IgD-negative memory B cell (primary cell): ENCODE measurements around the gene DUS2. TPM values are rescaled to one million over a fixed set of nuclear protein-coding genes. Genes with fewer than 3 reads are reported as not detected.
"Not testable (repeated sequence)": the region's sequence is repeated elsewhere in the genome, so short reads cannot be mapped to it uniquely, and the experiment has no call there.

Experiments used
- H3K27ac Mint-ChIP-seq, 3 donors: one replicate each; pipeline ENCODE4 v1.8.0; 2020 to 2022; ENCODE audit warnings: mild to moderate bottlenecking in 3 of 3, mixed read lengths in 3 of 3, moderate library complexity in 1 of 3
- H3K27me3 Mint-ChIP-seq: one replicate; pipeline ENCODE4 v1.8.0; 2021; ENCODE audit warnings: mixed read lengths
- H3K36me3 Mint-ChIP-seq: one replicate; pipeline ENCODE4 v1.8.0; 2020; ENCODE audit warnings: mild to moderate bottlenecking, mixed read lengths
- H3K4me1 Mint-ChIP-seq, 3 donors: one replicate each; pipeline ENCODE4 v1.8.0; 2020 to 2022; ENCODE audit warnings: mixed read lengths in 3 of 3, mild to moderate bottlenecking in 1 of 3
- H3K4me3 Mint-ChIP-seq, 4 donors: one replicate each; pipeline ENCODE4 v1.8.0; 2020 to 2022; ENCODE audit warnings: mild to moderate bottlenecking in 4 of 4, mixed read lengths in 4 of 4, moderate library complexity in 3 of 4
- H3K9me3 Mint-ChIP-seq, 3 donors: one replicate each; pipeline ENCODE4 v1.8.0; 2020 to 2021; ENCODE audit warnings: mixed read lengths in 3 of 3, mild to moderate bottlenecking in 1 of 3
- polyA plus RNA-seq: library from polyadenylated mRNA; unstranded; fragments of 300-500 nt; fragmentation: Illumina TruSeq; gene quantifications from one replicate; pipeline ENCODE4 v1.2.3, GENCODE V29; 2021

The DUS2 gene
- polyA plus RNA-seq, 1 donor from 2014 or later = 68.3 TPM

GRCh38 chr16:68083861-68084503, 60.9 kb downstream of the DUS2 start:
- Mint-ChIP-seq H3K27me3 (no peaks in the 10 kb centered on the region), H3K9me3 (no peaks in the 10 kb centered on the region), H3K27ac (peak overlapping the region; percentile 80 to 93 (median 88)), H3K4me1 (peaks cover 52 to 64% (median 64%) of the 10 kb centered on the region in 3 donors), H3K36me3 (peaks cover 3% of the 10 kb centered on the region), H3K4me3 (peak overlapping the region; percentile 94 to 99 (median 96))

DNA sequence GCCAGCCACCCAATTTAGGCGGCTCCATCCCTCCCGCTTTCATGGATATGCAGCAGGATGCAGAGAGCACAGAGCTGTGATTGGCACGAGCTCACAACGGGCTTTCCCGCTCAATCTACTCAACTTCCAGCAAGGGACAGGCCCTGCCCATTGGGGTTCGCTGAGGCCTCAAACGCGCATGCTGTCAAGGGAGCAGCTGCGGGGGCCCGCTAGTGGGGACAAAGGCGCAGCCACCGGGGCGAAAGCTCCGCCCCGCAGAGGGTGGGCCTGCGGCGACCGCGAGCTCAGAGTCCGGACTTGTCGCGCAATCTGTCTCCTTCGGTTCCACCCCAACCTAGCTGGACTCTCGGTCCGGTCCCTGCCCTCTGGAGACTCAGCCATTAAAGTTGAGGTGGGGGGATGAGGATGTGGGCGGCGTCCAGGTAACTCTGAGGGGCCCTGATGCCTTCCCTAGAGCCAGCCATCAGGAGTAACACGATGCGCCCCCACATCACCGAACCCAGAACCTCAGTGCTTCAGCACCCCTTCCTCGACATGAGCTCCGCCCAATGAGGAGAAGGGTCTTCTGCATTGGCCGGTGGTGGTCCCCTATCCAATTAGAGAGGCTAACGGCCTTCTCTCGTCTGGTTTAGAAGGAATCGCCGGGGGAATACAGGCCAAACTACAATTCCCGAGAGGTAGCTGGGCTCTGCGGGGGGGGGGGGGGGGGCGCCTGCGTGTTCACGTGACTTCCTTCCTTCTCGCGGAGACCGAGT, 61.6 kb downstream of the DUS2 start:
- H3K27ac Mint-ChIP-seq = peak overlapping the region; percentile 80 to 93 (median 88)
- H3K27me3 Mint-ChIP-seq = no peaks in the 10 kb centered on the region
- peaks cover 3% of the 10 kb centered on the region for H3K36me3 Mint-ChIP-seq
- H3K4me1 Mint-ChIP-seq = peaks cover 51 to 65% (median 65%) of the 10 kb centered on the region in 3 donors
- H3K4me3 Mint-ChIP-seq = peak overlapping the region; percentile 94 to 99 (median 96)
- H3K9me3 Mint-ChIP-seq = no peaks in the 10 kb centered on the region

GRCh38 chr16:68085259-68086071, 62.4 kb downstream of the DUS2 start, which contains the start of gene NFATC3:
Gene NFATC3, plus strand, starts transcription at chr16:68085370. Its CDS starts 312 bp downstream, at chr16:68085682.
- Mint-ChIP-seq H3K27me3 (no peaks in the 10 kb centered on the region), H3K4me1 (peaks cover 50 to 65% (median 64%) of the 10 kb centered on the region in 3 donors), H3K27ac (peak within 1 kb of the TSS; percentile 80 to 94 (median 93)), H3K9me3 (no peaks in the 10 kb centered on the region), H3K4me3 (peak within 1 kb of the TSS; percentile 94 to 99 (median 98)), H3K36me3 (peaks cover 3% of the 10 kb centered on the region)

GRCh38 chr16:68086336-68086841, 63.3 kb downstream of the DUS2 start:
- Mint-ChIP-seq H3K4me3 (peak overlapping the region; percentile 94 to 99 (median 98)), H3K9me3 (no peaks in the 10 kb centered on the region), H3K27me3 (no peaks in the 10 kb centered on the region), H3K4me1 (peaks cover 52 to 68% (median 66%) of the 10 kb centered on the region in 3 donors), H3K27ac (peak overlapping the region; percentile 80 to 94 (median 92)), H3K36me3 (peaks cover 3% of the 10 kb centered on the region)

- Mint-ChIP-seq H3K4me3 (peak overlapping the region; percentile 94 to 99 (median 98)), H3K36me3 (peaks cover 3% of the 10 kb centered on the region), H3K27me3 (no peaks in the 10 kb centered on the region), H3K4me1 (peaks cover 52 to 68% (median 68%) of the 10 kb centered on the region in 3 donors), H3K27ac (peak overlapping the region; percentile 80 to 94 (median 92)), H3K9me3 (no peaks in the 10 kb centered on the region)
These were observed 63.8 kb downstream of the DUS2 start for GRCh38 chr16:68086860-68087268.

DNA sequence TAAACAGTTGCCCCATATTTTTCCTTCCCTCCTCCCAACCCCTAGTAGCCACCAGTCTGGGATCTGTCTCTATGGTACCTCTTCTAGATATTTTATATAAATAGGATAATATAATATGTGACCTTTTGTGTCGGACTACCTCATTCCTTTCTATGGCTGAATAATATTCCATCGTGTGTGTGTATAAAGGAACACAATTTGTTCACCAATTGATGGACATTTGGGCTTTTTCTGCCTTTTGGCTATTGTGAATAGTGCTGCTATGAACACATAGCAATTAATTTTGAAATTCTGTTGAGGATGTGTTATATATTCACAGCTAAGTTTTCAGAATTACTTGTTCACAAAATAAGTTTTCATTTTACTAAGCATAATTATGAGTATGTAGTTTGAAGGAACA, 64.6 kb downstream of the DUS2 start:
- Mint-ChIP-seq H3K27me3 (no peaks in the 10 kb centered on the region), H3K27ac (peak overlapping the region in 1 of 3 donors; percentile 36), H3K9me3 (no peaks in the 10 kb centered on the region), H3K4me1 (peaks cover 52 to 63% (median 62%) of the 10 kb centered on the region in 3 donors), H3K36me3 (peaks cover 3% of the 10 kb centered on the region), H3K4me3 (peak overlapping the region; percentile 52 to 84 (median 74))

DNA sequence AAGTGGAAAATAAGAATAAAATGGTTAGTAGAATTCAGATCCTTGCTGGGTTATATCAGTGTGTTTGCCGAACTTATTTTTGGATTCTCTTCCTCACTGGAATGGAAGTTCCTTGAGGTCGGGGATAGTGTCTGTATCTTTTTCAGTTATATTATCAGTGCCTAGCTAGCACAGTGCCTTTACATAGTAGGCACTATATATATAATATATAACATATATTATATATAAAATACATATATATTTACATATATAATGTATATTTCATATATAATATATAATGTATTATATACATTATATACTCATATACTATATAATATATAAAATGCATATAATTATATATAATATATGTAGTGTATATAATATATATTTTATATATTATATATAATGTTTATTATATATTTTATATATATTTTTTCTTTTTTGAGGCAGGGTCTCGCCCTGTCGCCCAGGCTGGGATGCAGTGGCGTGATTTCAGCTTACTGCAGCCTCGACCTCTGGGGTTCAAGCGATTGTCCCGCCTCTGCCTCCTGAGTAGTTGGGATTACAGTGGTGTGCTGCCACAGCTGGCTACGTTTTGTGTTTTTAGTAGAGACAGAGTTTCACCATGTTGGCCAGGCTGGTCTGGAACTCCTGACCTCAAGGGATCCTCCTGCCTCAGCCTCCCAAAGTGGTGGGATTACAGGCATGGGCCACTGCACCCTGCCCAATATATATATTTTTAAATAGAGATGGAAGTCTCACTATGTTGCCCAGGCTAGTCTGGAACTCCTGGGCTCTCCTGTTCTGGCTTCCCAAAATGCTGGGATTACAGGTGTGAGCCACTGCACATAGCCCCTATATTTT, 65.3 kb downstream of the DUS2 start:
- Mint-ChIP-seq H3K27me3 (no peaks in the 10 kb centered on the region), H3K36me3 (no peaks in the 10 kb centered on the region), H3K4me3 (peak overlapping the region; percentile 57 to 84 (median 71)), H3K9me3 (no peaks in the 10 kb centered on the region), H3K27ac (peak overlapping the region; percentile 2 to 76 (median 49)), H3K4me1 (peaks cover 50 to 62% (median 61%) of the 10 kb centered on the region in 3 donors)

DNA sequence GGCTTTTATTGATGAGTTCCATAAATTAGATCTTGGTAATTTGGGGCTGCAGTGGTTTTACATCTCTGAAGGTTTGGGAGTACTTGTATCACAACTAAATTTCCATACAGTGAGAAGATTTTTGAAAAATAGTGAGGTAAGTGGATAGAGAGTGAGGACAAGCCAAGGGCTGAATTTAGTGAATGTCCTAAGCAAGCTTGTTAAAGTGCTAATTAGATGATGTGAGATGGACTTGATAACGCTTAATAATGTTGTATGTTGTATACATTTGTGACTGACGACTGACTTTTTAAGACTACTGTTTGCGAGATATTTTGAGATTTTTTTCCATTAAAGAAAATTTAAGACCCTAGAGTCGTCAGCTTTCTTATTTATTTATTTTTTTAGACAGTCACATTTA, 66.0 kb downstream of the DUS2 start:
- H3K9me3 Mint-ChIP-seq = no peaks in the 10 kb centered on the region

GRCh38 chr16:68090130-68090529, 67.0 kb downstream of the DUS2 start:
- peaks cover 54 to 63% (median 60%) of the 10 kb centered on the region in 3 donors for H3K4me1 Mint-ChIP-seq
- peak overlapping the region; percentile 62 to 76 (median 71) for H3K27ac Mint-ChIP-seq
- H3K36me3 Mint-ChIP-seq = no peaks in the 10 kb centered on the region
- no peaks in the 10 kb centered on the region for H3K27me3 Mint-ChIP-seq
- no peaks in the 10 kb centered on the region for H3K9me3 Mint-ChIP-seq
- H3K4me3 Mint-ChIP-seq = peak overlapping the region; percentile 71 to 94 (median 84)

More for the DNA sequence above, 66.0 kb downstream of the DUS2 start:
- H3K27ac Mint-ChIP-seq = peak overlapping the region; percentile 2 to 76 (median 49)
- H3K27me3 Mint-ChIP-seq = no peaks in the 10 kb centered on the region
- peak overlapping the region; percentile 9 to 83 (median 60) for H3K4me3 Mint-ChIP-seq
- no peaks in the 10 kb centered on the region for H3K36me3 Mint-ChIP-seq
- peaks cover 49 to 60% (median 60%) of the 10 kb centered on the region in 3 donors for H3K4me1 Mint-ChIP-seq

GRCh38 chr16:68090533-68090932, 67.4 kb downstream of the DUS2 start:
- peak overlapping the region; percentile 60 to 94 (median 84) for H3K4me3 Mint-ChIP-seq
- H3K36me3 Mint-ChIP-seq = no peaks in the 10 kb centered on the region
- peak overlapping the region in 2 of 3 donors; percentile 62 to 76 for H3K27ac Mint-ChIP-seq
- no peaks in the 10 kb centered on the region for H3K9me3 Mint-ChIP-seq
- peaks cover 56 to 64% (median 60%) of the 10 kb centered on the region in 3 donors for H3K4me1 Mint-ChIP-seq
- H3K27me3 Mint-ChIP-seq = no peaks in the 10 kb centered on the region

- H3K9me3 Mint-ChIP-seq = no peaks in the 10 kb centered on the region
- H3K27ac Mint-ChIP-seq = no peak overlapping the region
- peak overlapping the region in 1 of 4 donors; percentile 34 for H3K4me3 Mint-ChIP-seq
- H3K27me3 Mint-ChIP-seq = no peaks in the 10 kb centered on the region
- peaks cover 60 to 65% (median 60%) of the 10 kb centered on the region in 3 donors for H3K4me1 Mint-ChIP-seq
- no peaks in the 10 kb centered on the region for H3K36me3 Mint-ChIP-seq
These were observed 68.5 kb downstream of the DUS2 start for GRCh38 chr16:68091380-68092261.

DNA sequence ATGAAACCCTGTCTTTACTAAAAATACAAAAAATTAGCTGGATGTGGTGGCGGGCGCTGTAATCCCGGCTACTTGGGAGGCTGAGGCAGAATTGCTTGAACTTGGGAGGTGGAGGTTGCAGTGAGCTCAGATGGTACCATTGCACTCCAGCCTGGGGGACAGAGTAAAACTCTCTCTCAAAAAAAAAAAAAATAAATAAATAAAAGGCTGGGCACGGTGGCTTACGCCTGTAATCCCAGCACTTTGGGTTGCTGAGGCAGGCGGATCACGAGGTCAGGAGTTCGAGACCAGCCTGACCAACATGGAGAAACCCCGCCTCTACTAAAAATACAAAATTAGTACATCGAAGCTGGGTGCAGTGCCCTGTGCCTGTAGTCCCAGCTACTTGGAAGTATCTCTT, 69.2 kb downstream of the DUS2 start:
- H3K36me3 Mint-ChIP-seq, H3K27ac Mint-ChIP-seq, H3K27me3 Mint-ChIP-seq, H3K9me3 Mint-ChIP-seq: not testable (repeated sequence)
- H3K4me3 Mint-ChIP-seq = peak overlapping the region in 1 of 4 donors; percentile 39
- H3K4me1 Mint-ChIP-seq = peaks cover 61 to 66% (median 61%) of the 10 kb centered on the region in 3 donors
